ENCODE measurements around the gene APOLD1. TPM values are rescaled to one million over a fixed set of nuclear protein-coding genes. Genes with fewer than 3 reads are reported as not detected.

Gene APOLD1
- total RNA-seq, 3 donors from 2014 or later, result 26.7 to 236 (median 41.4) TPM

DNA sequence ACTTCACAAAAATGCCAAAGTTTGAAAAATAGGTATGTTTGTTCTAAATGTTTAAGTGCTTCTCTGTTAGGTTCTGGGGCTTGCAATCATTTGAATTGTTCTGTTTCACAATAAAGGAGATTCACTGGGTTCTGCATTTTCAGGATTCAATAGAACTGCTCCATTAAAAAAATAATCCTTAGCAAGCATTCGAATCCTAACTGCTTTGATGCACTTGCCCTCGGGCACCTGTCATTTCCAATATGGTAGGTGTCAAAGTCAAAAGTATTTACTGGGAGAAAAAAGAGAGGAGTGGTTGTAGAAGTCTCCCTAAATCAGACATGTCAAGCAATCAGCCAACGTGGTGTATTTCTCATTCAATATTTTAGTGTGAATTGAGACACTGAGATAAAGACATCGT lies 5.5 kb downstream of the APOLD1 start:
- intact Hi-C loops (cut with DNase I; ENCODE audit: low total_unique reads), result no loop called here
- no peak overlapping the region for H3K4me3 ChIP-seq
- H3K27me3 ChIP-seq, result no peaks in the 10 kb centered on the region
- no peak overlapping the region for H3K27ac ChIP-seq
- H3K9me3 ChIP-seq, result no peaks in the 10 kb centered on the region
- H3K4me1 ChIP-seq, result peaks cover 0 to 12% of the 10 kb centered on the region in 2 donors
- H3K36me3 ChIP-seq, result no peaks in the 10 kb centered on the region
- DNase-seq (ENCODE audit: low spot score in 2 of 2), result no peak
- TF ChIP-seq POLR2AphosphoS5 (IDR thresholded peaks at IDR 0.05) (no peak), CTCF (IDR thresholded peaks at IDR 0.05) (no peak), POLR2A (IDR thresholded peaks at IDR 0.05) (no peak)

- Histone ChIP-seq H3K4me3 (peak overlapping the region in 2 of 3 donors; percentile 27 to 32), H3K4me1 (peaks cover 0 to 12% of the 10 kb centered on the region in 2 donors), H3K36me3 (no peaks in the 10 kb centered on the region), H3K27me3 (no peaks in the 10 kb centered on the region), H3K9me3 (no peaks in the 10 kb centered on the region), H3K27ac (peak overlapping the region in 1 of 2 donors; percentile 40)
- TF ChIP-seq POLR2AphosphoS5 (IDR thresholded peaks at IDR 0.05), result no peak
- no peak for DNase-seq (ENCODE audit: low spot score in 2 of 2)
- intact Hi-C loops (cut with DNase I; ENCODE audit: low total_unique reads), result no loop called here
Measured at GRCh38 chr12:12791756-12792369, 6.4 kb downstream of the APOLD1 start.

- DNase-seq (ENCODE audit: low spot score in 2 of 2), result no peak
- Histone ChIP-seq H3K27me3 (no peaks in the 10 kb centered on the region), H3K27ac (peak overlapping the region in 1 of 2 donors; percentile 40), H3K9me3 (no peaks in the 10 kb centered on the region), H3K4me3 (no peak overlapping the region), H3K36me3 (no peaks in the 10 kb centered on the region), H3K4me1 (peaks cover 0 to 12% of the 10 kb centered on the region in 2 donors)
- intact Hi-C loops (cut with DNase I; ENCODE audit: low total_unique reads), result no loop called here
- TF ChIP-seq CTCF (IDR thresholded peaks at IDR 0.05), result no peak
- TF ChIP-seq POLR2AphosphoS5 (IDR thresholded peaks at IDR 0.05), result peak in 1 of 3 donors; percentile 12
Measured at GRCh38 chr12:12792421-12792820, 7.0 kb downstream of the APOLD1 start.

- no peak for DNase-seq (ENCODE audit: low spot score in 2 of 2)
- Histone ChIP-seq H3K4me3 (no peak overlapping the region), H3K36me3 (no peaks in the 10 kb centered on the region), H3K9me3 (no peaks in the 10 kb centered on the region), H3K4me1 (peaks cover 0 to 12% of the 10 kb centered on the region in 2 donors), H3K27me3 (no peaks in the 10 kb centered on the region), H3K27ac (no peak overlapping the region)
- TF ChIP-seq POLR2AphosphoS5 (IDR thresholded peaks at IDR 0.05), result no peak
- no peak for TF ChIP-seq CTCF (IDR thresholded peaks at IDR 0.05)
- no peak for TF ChIP-seq POLR2A (IDR thresholded peaks at IDR 0.05)
- intact Hi-C loops (cut with DNase I; ENCODE audit: low total_unique reads), result no loop called here
Measured at GRCh38 chr12:12794686-12795085, 9.2 kb downstream of the APOLD1 start.

DNA sequence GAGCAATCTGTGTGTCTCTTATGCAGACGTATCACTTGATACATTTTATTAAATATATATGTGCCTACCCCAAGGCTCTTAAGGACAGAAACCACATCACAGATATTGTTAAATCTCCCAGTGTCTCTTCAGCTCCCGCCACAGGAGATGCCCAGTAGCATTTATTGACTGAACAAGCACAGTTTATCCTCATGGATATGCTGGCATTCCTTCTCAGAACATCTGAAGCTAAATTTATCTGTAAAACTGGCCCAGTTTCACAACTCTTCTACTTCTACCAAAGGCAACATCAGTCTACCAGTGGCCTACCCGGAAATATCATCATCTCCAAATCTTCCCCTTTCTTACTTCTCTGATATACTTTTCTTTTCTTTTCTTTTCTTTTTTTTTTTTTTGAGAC lies 10.7 kb downstream of the APOLD1 start:
- Histone ChIP-seq H3K4me1 (peaks cover 0 to 12% of the 10 kb centered on the region in 2 donors), H3K27me3 (no peaks in the 10 kb centered on the region), H3K9me3 (no peaks in the 10 kb centered on the region), H3K4me3 (no peak overlapping the region), H3K27ac (no peak overlapping the region), H3K36me3 (no peaks in the 10 kb centered on the region)
- no peak for TF ChIP-seq CTCF (IDR thresholded peaks at IDR 0.05)
- no peak for DNase-seq (ENCODE audit: low spot score in 2 of 2)
- intact Hi-C loops (cut with DNase I; ENCODE audit: low total_unique reads), result no loop called here
